Fibroblast of skin of right biceps (primary cell): Measurements from ENCODE around the gene ARL15.
A peak's percentile ranks its signal among the peaks of the same experiment; 100 is the strongest.

Source experiments
- DNase-seq: peaks from one replicate; pipeline ENCODE4 v3.0.0-alpha.2; 2013

The ARL15 gene

DNA sequence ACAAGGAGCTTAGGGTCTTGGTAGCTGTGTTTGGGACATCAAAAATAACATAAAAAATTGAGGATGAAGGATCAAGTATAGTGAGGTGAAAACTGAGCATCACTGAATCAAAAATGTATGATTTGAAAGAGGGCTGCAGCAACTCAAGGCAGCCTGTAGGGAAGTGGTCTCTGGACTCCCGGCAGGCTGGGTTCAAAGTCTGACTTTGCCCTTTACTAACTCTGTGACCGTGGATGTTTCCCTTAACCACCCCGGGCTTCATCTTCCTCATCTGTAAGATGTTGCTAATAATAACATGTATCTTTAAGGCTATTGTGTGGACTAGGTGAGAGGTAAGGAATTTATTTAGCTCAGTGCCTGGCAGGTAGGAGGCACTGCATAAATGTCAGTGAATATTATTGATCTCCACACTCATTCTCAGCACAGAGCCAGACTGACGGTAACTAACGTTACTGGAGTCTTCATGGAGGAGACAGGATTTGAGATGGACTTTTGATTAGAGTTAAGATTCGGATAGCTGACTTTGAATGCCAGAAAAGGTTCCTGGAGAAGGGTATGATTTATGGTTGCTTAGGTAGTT is 382.6 kb downstream of the ARL15 start:
- no peak for DNase-seq

DNA sequence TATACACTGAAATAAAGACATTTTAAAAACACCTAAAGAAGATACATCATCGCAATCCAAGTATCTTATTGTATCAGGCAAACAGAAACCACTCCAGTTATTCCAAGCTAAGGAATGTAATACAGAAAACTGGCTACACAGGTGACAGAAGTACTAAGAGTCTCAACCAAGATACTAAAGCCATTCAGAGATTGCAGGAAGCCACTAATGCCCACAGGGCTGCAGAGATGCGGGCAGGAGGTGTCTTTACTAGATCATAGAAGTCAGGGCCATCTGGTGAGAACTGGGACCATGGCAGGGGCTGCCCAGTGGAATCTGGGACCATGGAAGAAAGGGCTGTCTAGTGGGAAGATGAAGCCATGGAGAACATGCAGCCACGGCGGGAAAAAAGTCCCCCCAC is 384.3 kb downstream of the ARL15 start:
- DNase-seq = no peak

DNA sequence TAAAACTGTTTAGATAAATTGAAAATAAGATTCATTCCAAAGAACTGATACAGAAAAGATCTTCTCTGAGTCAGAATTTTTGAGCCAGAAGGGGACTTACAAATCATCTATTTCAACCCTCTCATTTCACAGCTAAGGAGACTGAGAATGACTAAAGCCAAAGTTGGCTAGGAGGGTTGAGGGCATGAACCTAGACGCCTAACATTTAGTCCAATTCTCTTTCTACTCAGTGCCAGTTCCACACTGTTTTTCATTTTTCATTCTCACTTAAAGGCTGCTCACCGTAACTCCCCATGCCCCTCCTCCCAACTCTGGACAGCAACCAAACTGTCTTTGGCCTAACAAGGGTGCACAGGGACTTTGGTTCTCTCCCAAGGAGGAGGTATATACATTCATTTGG is 386.0 kb downstream of the ARL15 start:
- DNase-seq = peak; percentile 33

DNA sequence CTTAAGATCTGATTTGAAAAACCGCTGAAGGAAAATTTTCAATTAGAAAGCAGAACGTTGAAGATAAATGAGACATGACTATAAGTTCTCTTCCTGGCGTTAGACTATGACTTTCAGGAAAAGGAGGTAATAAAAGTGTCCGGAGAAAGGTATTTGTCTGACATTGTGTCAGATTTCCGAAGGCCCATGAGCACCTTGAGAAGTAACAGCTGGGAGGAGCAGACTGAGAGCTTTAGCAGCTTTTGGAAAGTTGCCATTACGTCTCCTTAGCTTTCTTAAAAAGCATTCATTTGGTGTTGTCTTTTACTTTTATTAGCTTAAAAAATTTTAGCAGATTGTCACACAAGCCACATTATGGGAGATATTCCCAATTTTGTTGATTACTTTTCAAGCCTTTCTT is 386.4 kb downstream of the ARL15 start:
- peak; percentile 30 for DNase-seq

DNA sequence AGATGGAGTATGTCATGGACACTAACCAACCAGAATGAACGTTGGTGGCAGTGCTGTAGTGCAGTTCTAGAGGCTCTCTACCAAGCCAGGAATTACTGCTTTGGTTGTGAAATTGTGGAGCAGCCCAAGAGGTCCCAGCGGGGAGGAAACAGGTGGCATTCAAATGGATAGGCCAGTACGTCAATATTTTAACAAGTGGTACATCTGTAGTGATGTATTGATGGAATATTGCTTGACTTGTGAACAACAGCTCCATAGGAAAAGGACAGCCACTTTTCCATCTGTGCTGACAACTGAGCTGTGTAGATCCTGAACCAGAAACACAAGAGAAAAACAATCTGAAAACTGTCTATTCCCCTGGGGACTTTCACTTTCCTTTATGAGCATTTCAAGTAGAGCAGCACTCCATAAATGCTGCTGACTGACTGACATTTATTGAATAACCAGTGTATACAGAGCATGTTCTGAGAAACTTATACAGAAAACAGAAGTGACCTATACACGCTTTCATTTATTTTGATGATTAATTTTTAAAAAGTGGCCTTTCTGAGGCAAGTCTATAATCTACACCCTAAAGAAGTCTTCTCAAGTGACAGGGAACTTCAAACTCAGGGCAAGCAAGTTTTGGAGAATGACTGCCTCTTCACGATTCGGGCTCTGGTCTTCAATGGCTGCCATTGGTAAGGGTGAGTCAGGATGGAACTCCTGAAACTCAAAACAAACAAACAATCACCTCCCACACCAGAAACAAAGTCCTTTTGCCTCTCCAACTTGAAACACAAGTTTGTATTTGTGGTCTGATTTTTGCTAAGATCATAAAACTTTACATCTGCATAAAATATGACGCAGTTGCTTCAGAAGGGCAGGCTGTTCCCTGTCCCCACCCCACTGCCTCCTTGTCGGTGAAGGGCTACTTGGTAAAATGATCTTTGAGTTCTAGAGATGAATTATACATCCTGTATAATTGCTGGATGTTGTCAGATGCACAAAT is 387.6 kb downstream of the ARL15 start:
- DNase-seq = no peak

DNA sequence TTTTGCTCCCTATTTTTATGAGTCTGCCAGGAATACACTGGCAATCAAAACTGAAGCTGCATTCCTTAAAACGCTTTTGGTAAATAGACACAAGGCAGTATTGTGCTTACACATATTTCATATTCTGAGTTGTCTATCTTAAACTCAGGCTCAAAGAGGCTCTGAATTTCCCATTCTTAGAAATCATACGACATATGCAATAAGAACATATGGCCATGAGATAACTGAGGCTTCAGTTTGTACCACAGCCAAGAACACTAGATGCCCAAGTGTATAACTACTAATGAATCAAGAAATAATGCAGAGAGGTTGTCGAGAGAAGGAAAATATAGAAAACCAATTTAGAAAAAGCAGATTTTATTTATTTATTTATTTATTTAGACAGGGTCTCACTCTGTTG is 392.5 kb downstream of the ARL15 start:
- DNase-seq = no peak

DNA sequence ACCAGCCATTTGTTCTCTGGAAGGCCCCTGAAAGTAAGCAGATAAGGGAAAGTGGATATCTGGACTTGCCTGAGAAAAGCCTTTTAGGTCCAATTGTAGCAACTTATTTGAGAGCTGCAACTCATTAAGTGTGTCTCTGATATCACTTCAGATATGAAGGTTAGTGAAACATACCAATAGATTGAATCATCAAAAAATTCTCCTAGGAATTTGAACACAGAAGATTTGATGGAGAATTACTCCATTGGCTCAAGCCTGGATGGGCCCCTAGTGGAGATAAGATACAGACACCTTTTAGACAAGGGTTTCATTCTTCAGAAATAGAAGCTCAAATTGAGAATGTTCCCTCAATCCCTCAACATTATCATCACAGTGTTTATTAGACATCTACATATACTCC is 393.3 kb downstream of the ARL15 start:
- DNase-seq = peak; percentile 80

DNA sequence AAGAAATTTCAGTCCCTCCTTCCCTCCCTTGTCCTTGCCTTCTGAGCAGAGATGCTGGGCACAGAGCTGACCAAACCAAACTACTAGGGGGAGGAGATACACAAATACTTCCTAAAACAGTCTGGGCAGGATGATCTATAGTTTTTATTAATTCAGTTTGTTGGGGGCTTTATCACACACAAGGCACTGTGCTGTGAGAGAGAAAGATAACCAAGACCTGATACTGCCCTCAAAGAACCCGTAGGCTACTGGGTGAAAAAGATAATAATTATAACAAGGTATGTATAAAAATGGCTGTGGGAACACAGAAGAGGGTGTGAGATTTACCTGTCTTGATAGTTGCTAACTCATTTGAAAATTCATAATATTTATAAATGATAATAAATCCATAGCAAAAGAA is 395.3 kb downstream of the ARL15 start:
- DNase-seq = no peak

DNA sequence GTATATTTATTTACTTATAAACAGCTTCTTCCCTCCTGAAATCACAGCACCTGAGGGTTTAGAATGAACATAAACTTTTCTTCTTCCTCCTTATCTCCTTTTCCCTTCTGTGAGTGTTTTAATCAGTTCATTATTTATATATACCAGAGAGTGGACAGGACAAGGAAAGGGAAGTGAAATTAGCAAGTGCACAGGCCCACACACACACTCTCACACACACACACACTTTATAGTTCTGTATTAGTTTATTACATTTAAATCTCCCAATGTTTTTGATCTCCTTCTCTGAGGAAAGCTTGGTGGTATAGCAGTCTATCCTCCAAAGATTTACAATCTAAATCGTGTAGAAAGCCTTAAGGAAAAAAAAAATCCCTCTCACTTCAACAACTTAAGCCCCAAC is 396.4 kb downstream of the ARL15 start:
- no peak for DNase-seq

DNA sequence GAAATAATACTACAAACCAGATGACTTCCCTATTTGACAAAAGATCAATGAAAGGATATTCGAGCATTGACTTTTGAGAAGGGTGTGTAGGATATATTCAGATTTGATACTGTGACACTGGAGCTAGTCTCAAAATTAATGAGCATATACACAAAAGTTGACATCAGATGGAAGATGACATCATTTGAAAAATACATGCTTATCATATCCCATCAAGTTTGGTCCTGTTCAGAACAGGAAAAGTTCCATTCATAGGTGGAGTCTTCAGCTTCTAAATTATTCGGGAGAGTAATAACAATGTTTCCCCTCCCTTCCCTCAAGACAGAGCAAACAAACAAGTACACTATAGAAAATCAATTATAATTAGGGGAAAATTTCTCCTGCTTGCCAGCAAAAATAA is 401.6 kb downstream of the ARL15 start:
- no peak for DNase-seq

DNA sequence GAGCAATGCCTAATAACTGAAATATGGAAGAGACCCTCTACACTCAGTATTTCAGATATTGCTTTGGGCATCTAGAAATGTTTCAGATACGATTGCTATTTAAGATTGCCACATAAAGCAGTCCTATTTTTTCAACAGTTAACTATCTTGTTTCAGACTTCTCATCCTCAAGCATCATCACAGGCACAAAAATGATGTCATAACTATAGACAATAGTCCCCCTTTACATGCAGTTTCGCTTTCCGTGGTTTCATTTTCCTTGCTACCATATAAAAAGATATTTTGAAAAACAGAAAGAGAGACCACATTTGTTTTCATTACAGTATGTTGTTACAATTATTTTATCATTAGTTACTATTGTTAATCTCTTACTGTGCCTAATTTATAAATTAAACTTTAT is 402.5 kb downstream of the ARL15 start:
- DNase-seq = no peak

DNA sequence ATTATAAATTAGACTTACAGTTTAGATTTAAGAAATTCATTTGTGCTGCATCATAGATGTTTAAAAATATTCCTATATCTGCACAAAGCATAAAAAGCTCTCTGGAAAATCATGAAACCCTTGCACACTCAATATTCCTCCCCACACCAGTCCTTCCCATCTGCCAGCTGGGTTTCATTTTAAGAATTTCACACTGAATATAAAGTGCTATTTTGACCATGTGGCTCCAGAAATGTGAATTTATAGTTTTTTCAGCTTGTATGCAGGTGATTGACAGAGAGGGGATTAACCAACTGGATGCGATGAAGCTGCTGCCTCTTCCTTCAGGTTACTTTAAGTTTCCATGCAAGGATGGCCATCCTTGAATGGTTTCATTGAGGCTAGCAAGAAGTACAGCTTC is 403.6 kb downstream of the ARL15 start:
- DNase-seq = no peak

DNA sequence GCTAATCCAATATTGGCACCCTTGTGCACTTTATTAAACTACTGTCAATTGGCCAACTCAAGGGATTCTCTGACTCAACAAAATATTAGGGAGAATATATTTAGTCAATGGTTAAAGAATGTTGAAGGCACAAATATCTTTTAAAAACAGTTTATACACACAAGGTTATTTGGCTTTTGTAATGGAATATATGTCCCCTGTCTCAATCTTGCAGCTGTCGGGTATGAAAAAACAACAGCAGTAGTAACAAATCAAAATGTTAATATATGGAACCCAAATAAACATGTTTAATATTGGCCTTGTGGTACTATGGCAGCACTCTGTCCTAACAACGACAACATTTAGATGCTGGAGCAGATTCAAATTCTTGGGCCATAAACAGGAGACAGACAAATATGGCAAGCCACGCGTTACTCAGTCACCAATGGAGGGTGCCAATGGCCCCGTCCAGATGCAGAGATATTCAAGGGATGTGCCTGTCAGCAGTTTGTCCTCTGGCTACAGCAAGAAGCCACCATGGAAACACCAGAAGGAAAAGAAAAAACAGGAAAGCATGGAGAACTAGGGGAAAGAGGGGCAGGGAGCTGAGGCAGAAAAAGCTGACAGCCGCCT is 408.0 kb downstream of the ARL15 start:
- no peak for DNase-seq

DNA sequence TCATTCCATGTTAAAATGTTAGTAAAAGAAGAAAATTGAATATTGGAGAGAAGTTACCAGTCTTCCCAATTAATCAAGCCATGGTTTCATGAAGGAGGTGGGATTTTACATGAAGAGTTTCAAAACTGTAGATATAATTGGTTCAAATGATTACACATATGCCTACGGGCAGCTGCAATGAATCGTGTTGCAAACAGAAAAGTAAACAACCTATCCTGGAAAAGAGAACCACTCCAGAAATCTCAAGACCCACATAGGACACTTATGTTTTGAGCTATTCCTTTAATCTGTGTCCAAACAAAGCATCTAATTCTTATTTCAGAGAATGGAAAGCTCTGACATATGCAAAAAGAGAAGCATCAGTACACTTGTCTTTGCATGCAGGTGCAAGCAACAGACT is 409.7 kb downstream of the ARL15 start:
- DNase-seq = no peak

DNA sequence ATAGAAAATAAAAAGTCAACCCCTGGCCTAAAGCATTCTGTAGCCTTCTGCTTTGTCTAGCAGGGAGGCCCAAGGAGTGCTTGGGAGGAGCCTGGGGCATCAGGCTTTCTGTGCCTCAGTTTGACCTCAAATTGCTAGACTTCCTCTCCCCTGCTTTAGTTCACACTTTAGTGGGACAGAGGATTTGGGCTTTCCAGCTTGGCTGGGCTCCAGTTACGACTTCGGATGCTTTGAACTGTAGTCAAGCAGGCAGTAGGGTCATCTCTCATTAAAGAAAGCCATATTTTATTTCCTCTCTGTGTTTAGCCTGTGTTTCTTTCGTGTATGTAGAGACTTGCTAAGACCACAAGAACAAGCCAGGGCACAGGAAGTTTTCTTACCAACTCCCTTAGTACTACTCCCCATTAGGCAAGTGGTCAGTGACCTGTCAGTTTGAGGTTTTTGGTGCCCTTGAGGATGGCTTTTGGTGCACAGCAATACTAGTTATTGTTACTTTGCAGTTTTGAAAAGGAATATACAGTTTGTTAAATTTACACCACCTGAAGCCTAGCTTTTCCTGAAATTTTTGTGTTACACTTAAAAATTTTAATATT is 415.2 kb downstream of the ARL15 start:
- DNase-seq = no peak

DNA sequence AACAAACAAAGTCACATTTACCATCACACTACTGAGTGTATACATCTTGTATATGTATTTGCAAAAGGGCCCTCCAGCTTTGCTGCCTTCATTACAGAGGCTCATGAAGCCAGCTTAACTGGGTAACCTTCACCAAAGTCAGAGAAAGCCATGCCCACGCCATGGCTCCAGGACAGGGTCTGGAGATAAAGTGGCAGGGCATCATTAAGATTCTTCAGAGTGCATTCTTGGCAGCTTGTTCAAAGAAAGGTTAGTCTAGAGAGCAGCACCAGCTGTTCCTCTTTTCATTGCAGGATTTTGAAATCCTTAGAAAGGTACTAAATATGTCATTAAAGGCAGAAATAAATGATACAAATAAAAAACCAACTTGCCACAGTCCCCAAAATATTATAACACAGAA is 416.7 kb downstream of the ARL15 start:
- DNase-seq = no peak

DNA sequence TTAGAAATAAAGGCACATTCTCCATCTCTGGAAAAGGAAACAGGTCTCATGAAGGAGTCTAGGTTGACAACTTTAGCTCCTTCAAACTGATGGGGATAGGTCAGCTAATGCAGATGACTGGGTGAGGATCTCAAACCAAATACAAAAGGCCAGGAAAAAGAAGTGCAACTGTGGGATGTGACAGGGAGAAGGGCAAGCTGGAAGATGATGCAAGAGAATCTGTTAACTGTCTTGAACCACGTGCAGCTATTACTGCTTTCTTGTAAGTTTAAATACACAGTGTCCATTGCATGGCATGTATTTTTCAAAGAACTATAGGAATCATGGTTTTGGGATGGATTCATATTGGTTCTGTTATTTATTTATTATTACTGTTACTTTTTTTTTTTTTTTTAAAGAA is 418.1 kb downstream of the ARL15 start:
- no peak for DNase-seq

DNA sequence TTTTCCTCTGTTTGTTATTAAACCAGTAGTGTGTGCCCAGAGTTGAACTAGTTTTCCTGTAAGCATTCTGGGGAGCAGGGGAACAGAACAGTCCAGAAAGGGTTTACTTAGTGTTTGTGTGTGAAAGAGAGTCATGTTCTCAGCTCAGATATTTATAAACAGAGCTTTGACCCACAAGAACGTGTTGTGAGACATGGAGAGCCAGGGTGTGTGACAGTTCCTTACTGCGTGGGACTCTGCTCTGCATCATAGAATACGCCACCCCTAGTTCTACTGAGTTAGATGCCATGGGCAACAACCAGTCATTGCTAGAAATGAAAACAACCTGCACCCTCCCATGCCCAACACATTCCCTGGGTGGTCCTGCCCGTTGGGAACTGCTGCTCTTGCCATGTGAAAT is 419.2 kb downstream of the ARL15 start:
- no peak for DNase-seq

DNA sequence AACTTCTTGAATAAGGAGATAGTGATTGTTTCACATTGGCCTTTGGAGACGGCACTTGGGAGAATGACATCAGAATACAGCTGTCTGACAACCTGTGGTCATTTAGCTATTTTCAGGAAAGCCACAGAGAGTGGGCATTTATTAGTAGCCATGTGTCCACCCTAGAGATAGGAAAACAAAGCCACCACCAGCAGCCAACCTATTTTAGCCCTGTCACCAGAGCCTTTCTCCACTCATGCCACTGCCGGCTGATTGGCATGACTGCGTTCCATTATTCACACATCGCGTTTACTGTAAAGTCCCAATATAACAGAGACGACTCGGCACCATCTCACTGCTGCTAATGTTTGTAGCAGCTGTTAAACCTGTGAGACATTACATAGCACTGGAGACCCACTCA is 419.9 kb downstream of the ARL15 start:
- DNase-seq = no peak

DNA sequence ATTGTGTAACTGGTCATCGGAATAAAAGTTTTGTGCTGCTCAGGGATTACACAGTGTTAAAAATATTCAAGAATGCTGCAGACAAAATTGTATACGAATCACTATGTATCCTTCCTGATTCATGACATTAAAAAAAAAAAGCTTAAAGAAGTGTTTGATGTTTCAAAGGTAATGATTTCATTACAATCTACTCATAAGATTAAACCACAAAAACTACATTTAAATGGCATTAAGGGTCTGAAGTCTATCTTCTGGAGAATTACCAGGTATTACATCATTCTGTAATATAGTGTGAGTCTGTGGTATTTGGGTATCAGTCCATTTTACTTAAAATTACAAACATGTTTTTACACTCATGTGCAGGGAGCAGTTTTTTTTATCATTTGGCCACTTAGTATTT is 425.5 kb downstream of the ARL15 start:
- DNase-seq = peak; percentile 51

DNA sequence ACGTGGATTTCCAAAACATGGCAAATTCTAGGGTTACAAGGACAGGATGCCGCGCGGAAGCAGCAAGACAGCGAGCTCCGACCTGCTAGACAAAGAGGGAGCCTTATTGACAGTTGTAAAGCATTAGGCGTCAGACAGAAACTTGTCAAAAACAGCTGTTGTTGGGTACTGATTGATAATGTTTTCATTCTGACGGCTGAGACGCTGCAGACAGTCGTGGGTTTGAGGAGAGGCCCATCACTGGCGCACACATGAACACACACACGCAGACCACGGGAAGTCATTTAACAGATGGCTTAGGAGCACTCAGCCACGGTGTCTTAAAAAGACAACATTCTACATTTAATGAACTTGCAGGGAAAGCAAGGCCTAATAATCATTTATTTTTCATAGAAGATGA is 426.0 kb downstream of the ARL15 start:
- no peak for DNase-seq

DNA sequence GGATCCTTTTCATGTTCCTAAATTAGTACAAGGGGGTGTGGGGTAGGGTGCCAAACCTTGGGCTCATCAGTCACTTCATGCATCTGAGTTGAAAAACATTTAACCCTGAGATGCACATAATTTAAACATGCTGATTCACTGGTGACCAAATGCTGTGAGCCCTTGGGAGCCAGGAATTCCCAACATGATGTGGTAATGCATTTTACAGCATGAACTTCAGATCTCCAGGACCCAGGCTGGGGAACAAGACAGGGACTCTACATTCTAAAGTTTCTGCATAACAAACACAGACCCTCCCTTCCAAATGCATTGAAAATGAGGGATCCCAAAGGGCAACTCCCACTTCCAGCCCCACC is 427.7 kb downstream of the ARL15 start:
- DNase-seq = peak; percentile 65

DNA sequence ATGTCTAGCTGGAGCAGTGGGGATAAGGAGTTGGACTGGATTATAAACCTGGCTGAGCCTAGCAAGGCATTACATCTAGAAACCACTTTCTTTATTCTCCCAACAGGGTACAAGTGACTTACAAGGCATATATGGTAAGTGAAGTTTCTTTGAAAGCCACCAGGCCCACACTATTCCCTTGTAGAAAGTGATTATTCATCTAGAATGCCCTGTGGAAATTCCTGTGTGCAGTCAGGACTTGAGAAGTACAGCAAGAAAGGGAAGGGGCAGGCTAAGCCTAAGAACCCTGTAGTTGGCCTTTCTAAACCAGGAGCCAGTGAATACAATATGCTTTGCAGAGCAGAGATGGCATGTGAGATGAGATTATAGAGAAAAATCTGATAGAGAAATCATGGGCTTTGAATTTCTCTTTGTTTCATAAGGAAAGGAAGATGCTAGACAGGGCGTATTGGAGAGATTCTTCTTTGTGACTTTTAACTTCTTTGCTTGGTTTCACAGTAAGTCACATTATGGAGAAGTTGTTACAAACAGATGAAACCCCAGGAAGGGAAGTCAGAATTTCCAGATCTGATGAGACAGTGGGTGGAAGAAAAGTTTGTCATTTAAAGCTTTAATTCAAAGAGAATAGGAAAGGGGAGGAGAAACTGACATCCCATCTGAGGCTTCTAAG is 428.2 kb downstream of the ARL15 start:
- no peak for DNase-seq
